ENCODE data around the gene ZNF579. TPM values are rescaled to one million over a fixed set of nuclear protein-coding genes. Genes with fewer than 3 reads are reported as not detected.

Gene ZNF579
- total and polyA plus RNA-seq, 2 donors (not counting 3 experiments of a cell fraction or from before 2014, with no cell fraction given): 11.6 to 15.7 TPM

- H3K9me3 ChIP-seq (replicated peaks; ENCODE audit: control insufficient read depth, insufficient read depth, low read length): no peaks in the 10 kb centered on the region
- no peak overlapping the region for H2AFZ ChIP-seq (ENCODE audit: low read depth, low read length)
- DNase-seq (ENCODE audit: low read depth, low spot score) (no peak), FAIRE-seq (no peak)
- no peaks in the 10 kb centered on the region for H3K9me1 ChIP-seq (replicated peaks; ENCODE audit: control insufficient read depth, extremely low read depth, insufficient read depth, low read length)
- no peak overlapping the region for H3K4me2 ChIP-seq (ENCODE audit: insufficient read depth, low read length)
- no peak overlapping the region for H3K9ac ChIP-seq (replicated peaks; ENCODE audit: extremely low read depth, insufficient read depth, low read length)
- TF ChIP-seq JUN (IDR thresholded peaks at IDR 0.05; ENCODE audit: borderline replicate concordance, insufficient read depth, insufficient read length, low read depth): no peak
- no peak for TF ChIP-seq GATA2 (IDR thresholded peaks at IDR 0.05; ENCODE audit: insufficient read depth, insufficient read length, low read depth, low read length)
- TF ChIP-seq POLR2A (IDR thresholded peaks at IDR 0.05; ENCODE audit: low read depth, low read length): no peak
- TF ChIP-seq MAX (IDR thresholded peaks at IDR 0.05; ENCODE audit: insufficient read depth, insufficient read length): no peak
- TF ChIP-seq POLR2AphosphoS5 (IDR thresholded peaks at IDR 0.05; ENCODE audit: insufficient read depth, low read depth, low read length): no peak
- no peak for TF ChIP-seq CTCF (IDR thresholded peaks at IDR 0.05; ENCODE audit: extremely low read depth in 1 of 2, insufficient read depth in 1 of 2, low read depth in 1 of 2, low read length in 2 of 2)
- no peak for TF ChIP-seq EZH2 (IDR thresholded peaks at IDR 0.05; ENCODE audit: borderline replicate concordance, low read depth, low read length, severe bottlenecking)
- no peak for TF ChIP-seq MYC (IDR thresholded peaks at IDR 0.05; ENCODE audit: low read depth, low read length)
- H3K4me1 ChIP-seq (ENCODE audit: control insufficient read depth, extremely low read depth, insufficient read depth, low read length): peaks cover 28% of the 10 kb centered on the region
- no peaks in the 10 kb centered on the region for H3K36me3 ChIP-seq (ENCODE audit: control insufficient read depth in 2 of 2, extremely low read depth in 1 of 2, insufficient read depth in 2 of 2, low read length in 2 of 2)
- BruUV-seq (replicated peaks): no TSS peak
- ChIA-PET POLR2A (interaction anchor here (0.5 kb wide), 1 partner anchor 80 kb away, joined by 5 read pairs; the partner anchor contains the start of gene ZNF784), CTCF (interaction anchor here (1.2 kb wide), 1 partner anchor 13 kb away, joined by 3 read pairs; no protein-coding TSS in a partner anchor)
- no peak overlapping the region for H3K4me3 ChIP-seq (replicated peaks in 1 of 3; ENCODE audit: insufficient read depth in 1 of 3, low read depth in 1 of 3, low read length in 3 of 3)
- H3K27ac ChIP-seq (ENCODE audit: insufficient read depth, low read depth, low read length): no peak overlapping the region
- H3K27me3 ChIP-seq (ENCODE audit: control insufficient read depth in 2 of 2, insufficient read depth in 2 of 2, low read length in 2 of 2): no peaks in the 10 kb centered on the region
- no peaks in the 10 kb centered on the region for H3K79me2 ChIP-seq (ENCODE audit: control insufficient read depth, insufficient read depth, low read length)
- intact Hi-C loops (cut with micrococcal nuclease): no loop called here
- H4K20me1 ChIP-seq (replicated peaks; ENCODE audit: control insufficient read depth, extremely low read depth, insufficient read depth, low read length): no peaks in the 10 kb centered on the region
- dilution Hi-C loops (cut with MboI; ENCODE audit: extremely low pct_ligation_motif_present, low sequenced_read_pairs): no loop called here
Observed at GRCh38 chr19:55544776-55545439, 35.7 kb downstream of the ZNF579 start.
